ENCODE results near the gene MYCBP2.

Gene MYCBP2, protein sequence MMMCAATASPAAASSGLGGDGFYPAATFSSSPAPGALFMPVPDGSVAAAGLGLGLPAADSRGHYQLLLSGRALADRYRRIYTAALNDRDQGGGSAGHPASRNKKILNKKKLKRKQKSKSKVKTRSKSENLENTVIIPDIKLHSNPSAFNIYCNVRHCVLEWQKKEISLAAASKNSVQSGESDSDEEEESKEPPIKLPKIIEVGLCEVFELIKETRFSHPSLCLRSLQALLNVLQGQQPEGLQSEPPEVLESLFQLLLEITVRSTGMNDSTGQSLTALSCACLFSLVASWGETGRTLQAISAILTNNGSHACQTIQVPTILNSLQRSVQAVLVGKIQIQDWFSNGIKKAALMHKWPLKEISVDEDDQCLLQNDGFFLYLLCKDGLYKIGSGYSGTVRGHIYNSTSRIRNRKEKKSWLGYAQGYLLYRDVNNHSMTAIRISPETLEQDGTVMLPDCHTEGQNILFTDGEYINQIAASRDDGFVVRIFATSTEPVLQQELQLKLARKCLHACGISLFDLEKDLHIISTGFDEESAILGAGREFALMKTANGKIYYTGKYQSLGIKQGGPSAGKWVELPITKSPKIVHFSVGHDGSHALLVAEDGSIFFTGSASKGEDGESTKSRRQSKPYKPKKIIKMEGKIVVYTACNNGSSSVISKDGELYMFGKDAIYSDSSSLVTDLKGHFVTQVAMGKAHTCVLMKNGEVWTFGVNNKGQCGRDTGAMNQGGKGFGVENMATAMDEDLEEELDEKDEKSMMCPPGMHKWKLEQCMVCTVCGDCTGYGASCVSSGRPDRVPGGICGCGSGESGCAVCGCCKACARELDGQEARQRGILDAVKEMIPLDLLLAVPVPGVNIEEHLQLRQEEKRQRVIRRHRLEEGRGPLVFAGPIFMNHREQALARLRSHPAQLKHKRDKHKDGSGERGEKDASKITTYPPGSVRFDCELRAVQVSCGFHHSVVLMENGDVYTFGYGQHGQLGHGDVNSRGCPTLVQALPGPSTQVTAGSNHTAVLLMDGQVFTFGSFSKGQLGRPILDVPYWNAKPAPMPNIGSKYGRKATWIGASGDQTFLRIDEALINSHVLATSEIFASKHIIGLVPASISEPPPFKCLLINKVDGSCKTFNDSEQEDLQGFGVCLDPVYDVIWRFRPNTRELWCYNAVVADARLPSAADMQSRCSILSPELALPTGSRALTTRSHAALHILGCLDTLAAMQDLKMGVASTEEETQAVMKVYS (N-terminal part only)

GRCh38 chr13:77326905-77327604, at the start of gene MYCBP2:
Gene MYCBP2 (minus strand): TSS chr13:77327094. CDS start chr13:77326775, 319 bp downstream.
- TF ChIP-seq Cebpa-rat (IDR thresholded peaks at IDR 0.05) = no peak
- no peaks in the 10 kb centered on the region for H3K9me3 ChIP-seq (replicated peaks in 1 of 11)
- H3K4me3 ChIP-seq = peak within 1 kb of the TSS; percentile 94 to 98 (median 96)
- H3K9ac ChIP-seq = peak within 1 kb of the TSS; percentile 91 to 96 (median 94)
- H3K4me2 ChIP-seq = peak within 1 kb of the TSS; percentile 90 to 97 (median 95)
- H3K27me3 ChIP-seq = no peaks in the 10 kb centered on the region
- H3K36me3 ChIP-seq = peaks cover 0 to 2% (median 0%) of the 10 kb centered on the region in 11 experiments; a peak in 2 of 22 replicates
- H4K20me1 ChIP-seq = peaks cover 22 to 45% (median 37%) of the 10 kb centered on the region in 11 experiments; a peak in 21 of 22 replicates
- peaks cover 51 to 65% (median 63%) of the 10 kb centered on the region in 10 experiments for H3K4me1 ChIP-seq
- peak within 1 kb of the TSS; percentile 89 to 97 (median 93) for H3K27ac ChIP-seq

DNA sequence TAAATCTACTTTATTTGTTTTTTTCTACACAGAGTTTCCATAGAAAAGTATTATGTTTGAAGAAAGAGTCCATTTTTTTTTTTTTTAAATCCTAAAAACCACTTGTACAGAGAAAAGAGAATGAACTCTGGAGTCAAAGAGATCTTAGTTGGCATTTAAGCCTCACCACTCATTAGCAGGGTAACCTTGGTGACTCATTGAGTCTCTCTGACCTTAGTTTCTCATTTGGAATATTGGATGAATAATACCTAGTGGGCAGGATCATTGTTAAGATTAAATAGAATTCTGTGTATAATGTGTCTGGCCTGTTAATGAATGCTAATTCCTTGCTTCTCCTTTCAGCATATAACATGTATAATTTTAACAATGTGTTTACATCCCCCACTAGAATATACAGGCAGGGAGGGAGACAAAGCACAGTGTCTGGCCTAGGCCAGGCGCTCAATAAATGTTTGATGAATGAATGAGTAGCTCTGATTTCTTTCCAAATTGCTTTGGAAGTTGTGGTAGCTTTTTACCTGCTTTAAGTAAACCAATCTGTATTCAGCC, 48.7 kb upstream of the MYCBP2 start:
- no peak overlapping the region for H3K4me3 ChIP-seq
- no peak for TF ChIP-seq Cebpa-rat (IDR thresholded peaks at IDR 0.05)
- peaks cover 12 to 28% (median 20%) of the 10 kb centered on the region in 10 experiments for H3K4me1 ChIP-seq
- no peak overlapping the region for H3K9ac ChIP-seq
- no peaks in the 10 kb centered on the region for H3K36me3 ChIP-seq
- H3K27me3 ChIP-seq = no peaks in the 10 kb centered on the region
- H3K4me2 ChIP-seq = no peak overlapping the region; a peak in 1 of 22 replicates
- peaks cover 0 to 10% (median 6%) of the 10 kb centered on the region in 11 experiments; a peak in 6 of 22 replicates for H3K9me3 ChIP-seq (replicated peaks in 1 of 11)
- no peak overlapping the region for H3K27ac ChIP-seq
- no peaks in the 10 kb centered on the region for H4K20me1 ChIP-seq

GRCh38 chr13:77374786-77375185, 47.9 kb upstream of the MYCBP2 start:
- H3K4me2 ChIP-seq = no peak overlapping the region; a peak in 1 of 22 replicates
- peaks cover 12 to 28% (median 20%) of the 10 kb centered on the region in 10 experiments for H3K4me1 ChIP-seq
- no peak for TF ChIP-seq Cebpa-rat (IDR thresholded peaks at IDR 0.05)
- H3K9ac ChIP-seq = no peak overlapping the region
- H3K27ac ChIP-seq = no peak overlapping the region
- H3K36me3 ChIP-seq = no peaks in the 10 kb centered on the region
- H4K20me1 ChIP-seq = no peaks in the 10 kb centered on the region
- H3K9me3 ChIP-seq (replicated peaks in 1 of 11) = peaks cover 0 to 10% (median 6%) of the 10 kb centered on the region in 11 experiments; a peak in 6 of 22 replicates
- no peak overlapping the region for H3K4me3 ChIP-seq
- H3K27me3 ChIP-seq = no peaks in the 10 kb centered on the region

DNA sequence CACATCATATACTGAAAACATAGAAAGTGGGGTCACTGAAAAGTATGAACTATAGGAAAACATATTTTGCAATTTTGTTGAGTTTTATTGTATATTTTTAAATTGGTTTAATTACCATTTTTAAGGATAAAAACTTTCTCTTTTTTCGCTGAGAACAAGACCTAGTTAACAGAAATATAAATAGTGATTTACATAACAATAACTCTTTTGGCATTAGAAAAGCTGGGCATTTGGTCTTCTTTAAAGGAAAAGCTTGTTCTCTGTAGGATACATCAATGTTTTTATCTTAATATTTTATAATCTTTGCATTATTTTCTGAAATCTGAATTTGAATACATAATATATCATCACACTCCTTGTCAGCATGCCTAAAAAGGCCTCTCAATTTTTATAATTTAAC, 47.4 kb upstream of the MYCBP2 start:
- Histone ChIP-seq H3K36me3 (no peaks in the 10 kb centered on the region), H3K4me1 (peaks cover 12 to 28% (median 20%) of the 10 kb centered on the region in 10 experiments), H3K4me2 (no peak overlapping the region), H3K9me3 (replicated peaks in 1 of 11) (peaks cover 0 to 10% (median 6%) of the 10 kb centered on the region in 11 experiments; a peak in 6 of 22 replicates), H3K27ac (no peak overlapping the region), H3K9ac (no peak overlapping the region), H4K20me1 (no peaks in the 10 kb centered on the region), H3K4me3 (no peak overlapping the region), H3K27me3 (no peaks in the 10 kb centered on the region)
- TF ChIP-seq Cebpa-rat (IDR thresholded peaks at IDR 0.05) = no peak

DNA sequence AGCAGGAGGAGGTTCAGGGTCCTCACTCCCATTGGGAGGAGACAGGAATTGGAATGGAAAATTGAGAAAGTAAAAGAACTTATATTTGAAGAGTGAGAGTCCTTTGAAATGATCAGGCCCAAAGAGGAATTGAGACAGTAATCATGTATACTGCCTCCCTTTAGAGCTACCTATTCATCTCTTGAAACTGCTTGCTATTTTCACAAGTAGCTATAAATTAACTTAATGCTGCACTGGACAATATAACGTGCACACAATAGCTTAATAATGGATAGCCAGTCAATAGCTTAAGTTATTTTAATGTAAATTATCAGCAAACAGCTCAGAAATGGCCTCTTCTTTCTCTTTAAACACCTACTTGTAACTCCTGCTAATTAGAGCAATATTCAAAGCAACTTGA, 46.6 kb upstream of the MYCBP2 start:
- Histone ChIP-seq H4K20me1 (no peaks in the 10 kb centered on the region), H3K27me3 (no peaks in the 10 kb centered on the region), H3K9me3 (replicated peaks in 1 of 11) (peaks cover 0 to 10% (median 6%) of the 10 kb centered on the region in 11 experiments; a peak in 6 of 22 replicates), H3K4me3 (no peak overlapping the region), H3K9ac (no peak overlapping the region), H3K27ac (no peak overlapping the region), H3K4me1 (peaks cover 12 to 28% (median 20%) of the 10 kb centered on the region in 10 experiments), H3K4me2 (no peak overlapping the region), H3K36me3 (no peaks in the 10 kb centered on the region)
- TF ChIP-seq Cebpa-rat (IDR thresholded peaks at IDR 0.05) = no peak

- 0 out of 22 replicates have a peak, but pooled peaks cover 0 to 7% (median 0%) of the 10 kb centered on the region in 11 experiments for H3K9me3 ChIP-seq (replicated peaks in 1 of 11)
- no peak overlapping the region for H3K4me2 ChIP-seq
- H3K27ac ChIP-seq = no peak overlapping the region
- no peaks in the 10 kb centered on the region for H4K20me1 ChIP-seq
- H3K27me3 ChIP-seq = no peaks in the 10 kb centered on the region
- peaks cover 6 to 16% (median 10%) of the 10 kb centered on the region in 10 experiments for H3K4me1 ChIP-seq
- no peak for TF ChIP-seq Cebpa-rat (IDR thresholded peaks at IDR 0.05)
- no peak overlapping the region for H3K9ac ChIP-seq
- H3K36me3 ChIP-seq = no peaks in the 10 kb centered on the region
- H3K4me3 ChIP-seq = no peak overlapping the region
Measured at GRCh38 chr13:77372275-77372674, 45.4 kb upstream of the MYCBP2 start.

- H3K27ac ChIP-seq = no peak overlapping the region
- peaks cover 0 to 6% (median 0%) of the 10 kb centered on the region in 10 experiments; a peak in 2 of 20 replicates for H3K4me1 ChIP-seq
- no peaks in the 10 kb centered on the region for H4K20me1 ChIP-seq
- no peak overlapping the region for H3K9ac ChIP-seq
- no peaks in the 10 kb centered on the region for H3K27me3 ChIP-seq
- H3K4me2 ChIP-seq = no peak overlapping the region
- H3K4me3 ChIP-seq = no peak overlapping the region
- 0 out of 22 replicates have a peak, but pooled peaks cover 0 to 7% (median 0%) of the 10 kb centered on the region in 11 experiments for H3K9me3 ChIP-seq (replicated peaks in 1 of 11)
- H3K36me3 ChIP-seq = no peaks in the 10 kb centered on the region
- TF ChIP-seq Cebpa-rat (IDR thresholded peaks at IDR 0.05) = no peak
Measured at GRCh38 chr13:77370888-77371287, 44.0 kb upstream of the MYCBP2 start.

GRCh38 chr13:77362166-77362565, 35.3 kb upstream of the MYCBP2 start:
- Histone ChIP-seq H3K9me3 (replicated peaks in 1 of 11) (peaks cover 0 to 3% (median 0%) of the 10 kb centered on the region in 11 experiments; a peak in 3 of 22 replicates), H3K27me3 (no peaks in the 10 kb centered on the region), H4K20me1 (no peaks in the 10 kb centered on the region), H3K4me1 (peaks cover 12 to 20% (median 15%) of the 10 kb centered on the region in 10 experiments), H3K27ac (no peak overlapping the region), H3K36me3 (no peaks in the 10 kb centered on the region), H3K4me2 (no peak overlapping the region), H3K4me3 (no peak overlapping the region), H3K9ac (no peak overlapping the region)
- TF ChIP-seq Cebpa-rat (IDR thresholded peaks at IDR 0.05) = no peak
